HG03159 (cell line): ENCODE results near the gene OR1D2.
"Not testable (repeated sequence)": the region's sequence is repeated elsewhere in the genome, so short reads cannot be mapped to it uniquely, and the experiment has no call there.

Experiments
- ATAC-seq: cut with Tn5 transposase; IDR thresholded peaks from one replicate; pipeline ENCODE4 v1.9.1; 2021; ENCODE audit warnings: mild to moderate bottlenecking, moderate library complexity; ENCODE audit not compliant: unreplicated experiment

The OR1D2 gene, protein sequence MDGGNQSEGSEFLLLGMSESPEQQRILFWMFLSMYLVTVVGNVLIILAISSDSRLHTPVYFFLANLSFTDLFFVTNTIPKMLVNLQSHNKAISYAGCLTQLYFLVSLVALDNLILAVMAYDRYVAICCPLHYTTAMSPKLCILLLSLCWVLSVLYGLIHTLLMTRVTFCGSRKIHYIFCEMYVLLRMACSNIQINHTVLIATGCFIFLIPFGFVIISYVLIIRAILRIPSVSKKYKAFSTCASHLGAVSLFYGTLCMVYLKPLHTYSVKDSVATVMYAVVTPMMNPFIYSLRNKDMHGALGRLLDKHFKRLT

DNA sequence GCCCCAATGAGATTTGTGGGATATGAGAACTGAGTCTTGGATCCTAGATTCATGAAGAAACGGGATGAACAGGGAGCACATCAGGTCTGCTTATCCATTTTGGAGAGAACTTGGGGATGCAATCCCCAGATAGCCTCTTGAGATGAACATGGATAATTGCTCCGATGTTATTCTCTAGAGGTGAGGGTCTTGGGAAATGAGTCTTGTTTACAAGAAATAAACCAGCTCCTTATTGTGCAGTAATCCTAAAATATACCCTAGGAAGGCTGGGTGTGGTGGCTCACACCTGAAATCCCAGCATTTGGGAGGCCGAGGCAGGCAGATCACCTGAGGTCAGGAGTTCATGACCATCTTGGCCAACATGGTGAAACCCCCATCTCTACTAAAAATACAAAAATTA is at the start of gene OR1D2:
OR1D2 (minus strand) TSS at position 101 of the 400 bp plus-strand sequence. CDS start 11,426 bp downstream, outside the sequence.
- no peak for ATAC-seq

DNA sequence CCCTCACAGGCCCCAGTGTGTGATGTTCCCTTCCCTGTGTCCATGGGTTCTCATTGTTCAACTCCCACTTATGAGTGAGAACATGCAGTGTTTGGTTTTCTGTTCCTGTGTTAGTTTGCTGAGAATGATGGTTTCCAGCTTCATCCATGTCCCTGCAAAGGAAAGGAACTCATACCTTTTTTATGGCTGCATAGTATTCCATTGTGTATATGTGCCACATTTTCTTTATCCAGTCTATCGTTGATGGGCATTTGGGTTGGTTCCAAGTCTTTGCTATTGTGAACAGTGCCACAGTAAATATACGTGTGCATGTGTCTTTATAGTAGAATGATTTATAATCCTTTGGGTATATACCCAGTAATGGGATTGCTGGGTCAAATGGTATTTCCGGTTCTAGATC is 33.3 kb upstream of the OR1D2 start:
- not testable (repeated sequence) for ATAC-seq

DNA sequence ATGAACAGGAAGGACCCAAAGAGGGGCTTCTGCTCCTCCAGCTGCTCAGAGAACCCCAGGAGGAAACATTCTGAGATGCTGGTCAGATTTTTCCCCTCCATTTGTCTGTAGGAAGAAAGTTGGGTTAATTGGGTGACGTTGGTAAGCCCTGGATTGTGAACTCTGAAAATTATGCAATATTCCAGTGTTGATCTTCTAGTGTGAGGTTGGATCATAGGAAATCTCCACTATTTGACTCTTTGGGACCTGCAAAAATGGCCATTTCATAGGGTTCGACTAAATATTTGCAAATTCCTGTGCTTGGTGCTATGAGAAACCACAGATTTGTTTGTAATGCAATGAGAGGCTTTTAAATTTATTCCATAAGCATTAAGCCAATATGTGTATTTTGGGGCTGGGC is 23.2 kb upstream of the OR1D2 start, which contains the start of gene OR1G1:
OR1G1 (minus strand) TSS at position 101 of the 400 bp plus-strand sequence; CDS start at position 101, 0 bp downstream.
- no peak for ATAC-seq

DNA sequence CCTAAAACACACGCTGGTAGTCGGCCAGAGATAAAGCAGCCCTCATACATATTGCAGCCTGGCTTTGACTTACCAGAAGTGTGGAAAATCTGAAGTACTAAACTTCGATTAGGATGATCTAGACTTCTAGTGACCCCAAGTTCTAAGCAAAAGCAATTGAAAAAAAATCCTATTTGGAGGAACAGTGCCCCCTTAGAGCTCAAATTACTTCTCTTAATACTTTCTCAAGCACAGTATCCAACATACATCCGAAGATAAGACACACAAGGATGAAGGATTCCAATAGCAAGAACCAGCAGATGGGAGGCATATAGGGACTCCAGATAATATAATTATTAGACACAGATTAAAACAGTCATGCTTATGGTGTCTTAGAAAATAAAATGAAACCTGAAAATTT is 30.4 kb downstream of the OR1D2 start:
- ATAC-seq: not testable (repeated sequence)

DNA sequence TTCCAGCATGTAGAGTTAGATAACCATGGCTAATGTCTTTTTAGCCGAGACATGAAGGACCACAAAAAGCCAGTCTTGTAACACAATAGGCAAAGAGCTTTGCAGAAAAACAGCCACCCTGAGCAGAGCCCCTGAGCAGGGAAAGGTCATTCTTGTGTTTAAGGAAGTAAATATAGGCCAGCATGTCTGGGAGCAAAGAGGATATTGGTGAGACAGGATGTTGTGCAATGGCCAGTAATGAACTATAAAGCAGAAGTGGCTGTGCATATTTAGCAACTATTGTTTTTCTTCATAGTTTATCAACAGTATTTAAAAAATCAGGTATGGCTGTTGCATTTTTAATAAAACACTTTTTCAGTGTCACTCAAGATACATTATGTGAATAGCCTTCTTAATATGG is 39.0 kb downstream of the OR1D2 start:
- not testable (repeated sequence) for ATAC-seq

DNA sequence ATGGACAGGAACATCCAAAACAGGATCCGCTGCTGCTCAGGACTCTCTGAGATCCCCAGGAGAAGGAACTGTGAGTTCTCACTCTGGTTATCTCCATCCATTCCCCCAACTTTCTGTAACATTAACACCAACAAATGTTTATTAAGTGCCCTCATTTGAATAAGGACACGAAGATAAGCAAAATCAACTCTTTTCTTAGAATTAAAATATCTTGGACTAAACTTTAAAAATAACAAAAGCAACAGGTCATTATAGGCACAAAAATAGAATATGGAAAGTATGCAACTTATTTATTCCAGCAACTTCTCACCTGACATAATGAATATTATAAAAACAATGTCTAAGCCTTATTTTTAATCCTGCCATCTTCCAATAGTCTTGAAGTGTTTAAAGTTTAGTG is 40.7 kb downstream of the OR1D2 start, which contains the start of gene OR1D5:
OR1D5 (minus strand) TSS at position 101 of the 400 bp plus-strand sequence; CDS start at position 101, 0 bp downstream.
- not testable (repeated sequence) for ATAC-seq

DNA sequence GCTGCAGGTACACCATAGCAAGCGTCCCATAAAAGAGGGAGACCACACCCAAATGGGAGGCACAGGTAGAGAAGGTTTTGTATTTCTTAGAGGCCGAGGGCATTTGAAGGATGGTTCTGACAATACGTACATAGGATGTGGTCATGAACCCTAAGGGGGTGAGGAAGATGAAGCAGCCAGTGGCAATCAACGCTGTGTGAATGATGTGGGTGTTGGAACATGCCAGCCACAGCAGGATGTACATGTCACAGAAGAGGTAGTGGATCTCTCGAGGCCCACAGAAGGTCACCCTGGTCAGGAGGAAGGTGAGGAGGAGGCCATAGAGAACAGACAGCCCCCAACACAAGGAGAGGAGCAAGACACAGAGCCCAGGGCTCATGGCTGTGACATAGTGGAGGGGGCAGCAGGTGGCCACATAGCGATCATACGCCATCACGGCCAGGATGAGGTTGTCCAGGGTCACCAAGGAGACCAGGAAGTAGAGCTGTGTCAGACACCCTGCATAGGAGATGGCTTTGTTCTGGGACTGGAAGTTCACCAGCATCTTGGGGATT is 41.3 kb downstream of the OR1D2 start:
- not testable (repeated sequence) for ATAC-seq

DNA sequence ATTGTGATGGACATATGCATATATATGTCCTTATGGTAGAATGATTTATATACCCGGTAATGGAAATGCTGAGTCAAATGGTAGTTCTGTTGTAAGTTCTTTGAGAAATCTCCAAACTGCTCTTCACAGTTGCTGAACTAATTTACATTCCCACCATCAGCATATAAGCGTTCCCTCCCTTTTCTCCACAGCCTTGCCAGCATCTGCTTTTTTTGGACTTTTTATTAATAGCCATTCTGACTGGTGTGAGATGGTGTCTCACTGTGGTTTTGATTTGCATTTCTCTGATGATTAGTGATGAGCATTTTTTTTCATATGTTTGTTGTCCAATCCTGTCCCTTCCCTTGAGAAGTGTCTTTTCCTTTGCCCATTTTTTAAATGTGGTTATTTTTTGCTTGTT is 49.4 kb downstream of the OR1D2 start:
- ATAC-seq: not testable (repeated sequence)

DNA sequence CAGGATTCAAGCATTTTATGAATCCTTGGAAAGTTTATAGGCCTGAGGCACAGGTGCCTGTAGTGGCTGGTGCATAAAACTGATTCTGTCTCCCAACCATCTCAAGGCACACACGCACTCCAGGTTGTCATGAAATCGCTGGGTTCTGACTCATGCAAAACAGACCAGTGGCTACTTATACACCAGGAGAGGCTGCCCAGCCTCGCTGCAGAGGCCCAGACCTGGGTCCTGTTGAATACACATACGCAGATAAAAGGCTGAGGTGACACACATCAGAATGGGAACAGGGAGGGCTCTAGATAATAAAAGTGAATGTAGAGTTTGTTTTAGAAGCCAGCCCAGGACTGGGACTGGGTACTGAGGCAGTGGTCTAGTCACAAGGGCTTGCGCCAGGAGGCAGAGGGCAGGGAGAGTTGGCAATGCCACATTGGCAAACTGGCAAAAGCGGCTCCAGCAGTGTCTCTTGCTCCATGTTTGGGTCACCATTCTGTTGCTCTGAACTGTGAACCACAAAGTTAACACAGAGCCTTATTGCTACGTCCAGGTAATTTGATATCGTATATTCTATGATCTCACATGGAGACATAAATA is 54.4 kb downstream of the OR1D2 start:
- no peak for ATAC-seq

DNA sequence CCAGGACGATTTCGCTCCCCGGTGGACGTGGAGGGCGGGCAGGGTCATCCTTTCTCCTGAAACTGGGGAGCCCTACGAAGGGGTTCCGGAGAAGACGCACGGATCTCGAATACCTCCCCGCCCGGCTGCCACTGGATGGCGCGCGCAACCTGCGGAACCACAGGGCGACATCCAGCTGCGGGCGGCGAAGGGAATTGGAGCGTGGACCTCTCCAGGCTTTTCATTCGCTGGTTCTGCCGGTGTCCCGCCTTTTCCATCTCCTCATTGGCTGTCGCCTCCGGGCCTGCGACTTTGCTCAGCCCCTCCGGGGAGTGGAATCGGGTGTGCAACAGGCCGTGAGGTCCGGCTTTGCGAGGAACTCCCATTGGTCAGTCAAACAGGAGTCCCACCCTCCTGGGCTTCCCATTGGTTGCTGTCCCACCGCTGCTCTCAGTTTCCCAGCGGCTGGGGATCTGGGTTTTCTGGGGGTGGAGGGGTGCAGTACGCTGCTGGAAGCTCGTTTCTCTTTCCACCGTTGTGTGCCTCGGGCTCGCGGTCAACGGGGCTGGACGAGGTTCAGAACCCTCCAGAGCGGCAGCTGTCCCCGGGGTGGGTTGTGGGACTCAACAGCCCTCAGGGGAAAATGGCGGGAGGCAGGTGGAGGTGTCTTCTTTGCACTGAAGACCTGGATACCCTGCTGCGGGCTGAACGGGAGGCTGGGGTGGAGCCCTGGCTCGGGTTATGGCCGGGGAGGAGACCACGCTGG is 55.3 kb downstream of the OR1D2 start:
- peak; percentile 97 for ATAC-seq

DNA sequence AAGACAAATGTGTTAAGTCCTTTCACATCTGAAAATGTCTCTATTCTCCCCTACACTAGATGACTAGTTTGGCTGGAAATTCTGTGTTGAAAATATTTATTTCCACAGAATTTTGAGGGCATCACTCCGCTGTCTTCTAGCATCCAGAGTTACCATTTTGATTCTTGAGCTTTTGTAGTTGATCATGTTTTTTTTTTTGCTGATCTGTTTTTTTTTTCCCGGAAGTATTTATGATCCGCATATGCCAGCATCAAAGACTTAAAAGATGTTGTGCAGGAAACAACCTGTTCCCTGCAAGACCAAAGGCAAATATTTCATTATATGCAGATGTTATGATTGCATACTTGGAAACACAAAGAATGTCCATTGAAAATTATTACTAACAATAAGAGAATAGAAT is 57.5 kb downstream of the OR1D2 start:
- no peak for ATAC-seq

DNA sequence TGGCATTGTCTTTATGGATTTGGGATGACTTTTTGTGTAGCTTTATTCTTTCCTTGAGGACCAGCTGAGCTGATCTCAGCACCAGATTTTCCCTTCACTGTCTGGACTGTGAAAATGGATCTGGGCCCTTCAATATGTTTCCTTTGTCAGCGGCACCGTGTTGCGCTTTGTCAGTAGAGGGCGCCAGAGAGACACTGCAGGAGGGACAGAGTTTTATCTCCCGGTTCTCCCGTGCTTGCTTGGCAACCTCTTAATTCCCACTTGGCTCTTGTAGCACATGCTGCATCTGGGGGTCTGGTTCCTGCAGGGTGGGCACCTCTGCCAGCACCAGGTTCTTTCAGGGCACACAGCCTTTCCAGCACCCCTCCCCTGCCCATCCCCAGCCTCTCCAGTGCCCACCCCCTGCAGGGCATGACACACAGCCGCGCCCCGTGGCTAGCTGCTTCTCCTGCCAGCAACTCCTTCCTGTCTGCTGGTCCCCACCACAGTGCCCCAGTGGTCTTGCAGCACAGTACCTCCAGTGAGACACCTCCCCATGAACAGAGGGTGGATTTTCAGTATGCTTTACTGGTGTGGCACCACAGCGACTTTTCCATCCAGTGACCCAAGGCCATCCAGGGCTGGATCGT is 60.4 kb downstream of the OR1D2 start:
- no peak for ATAC-seq

DNA sequence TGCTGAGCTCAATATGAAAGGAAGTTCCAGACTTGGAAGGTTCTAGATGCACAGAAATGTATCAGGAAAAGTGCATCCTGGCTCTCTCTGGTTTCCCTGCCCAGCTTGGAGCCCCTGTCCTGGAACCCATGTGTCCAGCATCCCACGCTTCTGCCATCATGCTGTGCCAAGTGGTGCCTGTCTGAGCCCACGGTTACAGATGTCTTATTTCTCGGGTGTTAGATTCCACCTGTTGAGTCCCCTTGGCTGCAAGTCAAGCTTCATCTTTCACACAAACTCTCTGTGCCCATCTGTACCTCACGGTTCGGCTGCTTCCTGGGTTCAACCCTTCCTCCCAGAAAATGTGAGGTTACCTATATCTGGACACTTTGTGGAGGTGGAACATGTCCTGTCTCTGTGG is 63.3 kb downstream of the OR1D2 start:
- no peak for ATAC-seq

DNA sequence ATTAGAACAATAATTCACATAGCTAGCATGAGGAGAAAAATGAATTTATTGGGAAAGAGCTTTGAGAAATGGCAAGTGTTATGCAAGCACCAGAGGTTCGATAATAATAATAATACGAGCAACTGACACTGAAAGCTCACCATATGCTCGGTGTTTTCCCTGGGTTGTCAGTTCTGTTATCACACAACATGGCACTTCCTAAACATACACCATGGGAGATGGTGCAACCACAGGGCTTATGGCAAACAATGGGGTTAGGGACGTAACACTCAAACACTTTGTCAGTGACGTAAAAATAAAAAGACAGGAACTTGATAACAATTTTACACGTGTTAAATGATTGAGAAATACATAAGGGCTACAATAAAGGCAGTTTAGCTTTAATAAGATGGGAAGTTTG is 64.5 kb downstream of the OR1D2 start:
- no peak for ATAC-seq

DNA sequence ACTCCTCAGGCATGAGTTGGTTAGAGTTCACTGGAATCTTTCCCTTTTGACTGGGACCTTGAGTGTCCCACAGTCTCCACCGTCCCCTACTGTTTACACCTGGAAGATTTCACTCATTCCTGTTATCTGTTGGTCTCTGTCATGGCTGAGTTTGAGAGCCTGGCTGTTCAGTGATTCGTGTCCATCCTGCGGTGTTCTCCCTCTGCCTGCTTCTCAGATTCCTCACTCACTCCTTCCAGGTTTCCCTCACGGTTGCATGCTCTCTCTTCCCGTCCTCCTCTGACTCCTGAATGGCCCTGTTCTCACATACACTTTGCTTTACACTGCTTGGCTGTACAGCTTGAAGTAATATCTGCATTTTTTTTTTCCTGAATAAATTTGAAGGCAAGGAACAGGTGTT is 65.3 kb downstream of the OR1D2 start:
- no peak for ATAC-seq
